Measurements from ENCODE around the gene HDAC7.

Gene HDAC7

DNA sequence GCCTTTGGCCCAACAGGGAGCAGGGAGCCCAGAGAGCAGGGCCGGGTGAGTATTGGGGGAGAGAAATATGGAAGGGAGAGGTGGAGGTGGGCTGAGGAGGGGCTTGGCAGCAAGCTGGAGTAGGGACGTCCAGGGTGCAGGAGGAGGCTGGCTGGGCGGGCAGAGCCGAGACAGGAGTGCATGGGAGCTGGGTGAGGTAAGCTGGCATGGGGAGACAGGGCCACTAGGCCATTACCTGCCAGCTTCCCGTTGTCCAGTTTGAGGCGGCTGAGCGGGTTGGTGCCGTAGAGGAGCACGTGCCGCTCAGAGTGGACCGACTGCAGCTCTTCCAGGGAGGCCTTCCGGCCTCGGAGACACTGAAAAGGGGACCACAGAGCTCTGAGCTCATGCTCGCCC lies 28.4 kb downstream of the HDAC7 start:
- DNase-seq: no peak

- no peak for DNase-seq
These were observed 28.9 kb downstream of the HDAC7 start for GRCh38 chr12:47790676-47791350.

GRCh38 chr12:47789712-47790489 lies 29.8 kb downstream of the HDAC7 start:
- no peak for DNase-seq

DNA sequence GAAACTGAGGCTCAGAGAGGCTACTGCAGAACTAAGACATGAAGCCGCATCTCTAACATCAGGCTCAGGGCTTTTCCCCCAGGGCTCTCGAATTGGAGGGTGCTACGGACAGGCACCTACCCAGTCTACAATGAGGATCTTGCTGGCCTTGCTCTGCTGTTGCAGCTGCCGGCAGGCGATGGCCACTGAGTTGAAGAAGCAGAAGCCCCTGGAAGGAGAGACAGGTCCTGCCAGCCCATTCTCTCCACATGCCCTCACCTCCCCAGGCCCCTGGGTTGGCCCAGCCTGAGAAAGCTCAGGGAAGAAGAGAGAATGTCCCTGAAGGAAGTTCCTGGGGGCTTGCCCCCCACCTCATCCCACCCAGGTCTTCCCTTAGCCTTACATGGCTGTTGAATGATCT lies 30.6 kb downstream of the HDAC7 start:
- DNase-seq: no peak

GRCh38 chr12:47787596-47788319 lies 31.9 kb downstream of the HDAC7 start:
- no peak for DNase-seq

GRCh38 chr12:47786662-47787280 lies 32.9 kb downstream of the HDAC7 start:
- DNase-seq: no peak

DNA sequence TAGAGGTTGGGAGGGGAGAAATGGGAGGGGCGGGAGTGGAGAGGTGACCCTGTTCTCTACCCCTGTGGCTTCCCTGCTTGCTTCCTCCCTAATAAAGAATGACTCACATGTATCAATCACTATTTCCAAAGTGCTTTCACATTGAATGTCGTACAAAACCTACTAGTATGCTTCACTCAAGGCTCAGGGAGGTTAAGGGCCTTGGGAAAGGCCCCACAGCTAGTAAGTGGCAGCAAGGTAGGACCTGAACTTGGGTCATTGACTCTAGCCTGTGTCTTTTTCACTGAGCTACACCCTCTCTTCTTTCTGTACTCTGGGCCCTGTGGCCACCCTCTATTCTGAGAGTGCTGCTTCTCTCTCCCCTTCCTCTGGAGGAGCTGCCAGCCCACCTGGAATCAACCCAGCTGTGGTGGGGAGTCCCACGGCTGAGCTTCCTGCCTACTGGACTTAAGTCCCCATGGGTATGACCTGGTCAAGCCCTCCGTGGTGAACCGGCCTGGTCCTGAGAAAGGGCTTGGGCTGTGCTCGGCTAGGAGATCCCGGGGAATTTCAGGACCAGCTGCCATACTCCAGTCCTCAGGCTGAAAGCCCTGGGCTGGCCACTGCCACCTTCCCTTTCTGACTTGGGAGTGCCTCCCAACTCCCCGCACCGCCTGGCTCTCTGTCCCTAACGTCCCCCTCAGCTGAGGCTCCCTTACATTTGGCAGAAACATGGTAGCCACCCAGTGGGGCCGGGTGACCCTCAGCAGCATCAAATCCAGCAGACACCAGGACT lies 33.6 kb downstream of the HDAC7 start:
- no peak for DNase-seq

DNA sequence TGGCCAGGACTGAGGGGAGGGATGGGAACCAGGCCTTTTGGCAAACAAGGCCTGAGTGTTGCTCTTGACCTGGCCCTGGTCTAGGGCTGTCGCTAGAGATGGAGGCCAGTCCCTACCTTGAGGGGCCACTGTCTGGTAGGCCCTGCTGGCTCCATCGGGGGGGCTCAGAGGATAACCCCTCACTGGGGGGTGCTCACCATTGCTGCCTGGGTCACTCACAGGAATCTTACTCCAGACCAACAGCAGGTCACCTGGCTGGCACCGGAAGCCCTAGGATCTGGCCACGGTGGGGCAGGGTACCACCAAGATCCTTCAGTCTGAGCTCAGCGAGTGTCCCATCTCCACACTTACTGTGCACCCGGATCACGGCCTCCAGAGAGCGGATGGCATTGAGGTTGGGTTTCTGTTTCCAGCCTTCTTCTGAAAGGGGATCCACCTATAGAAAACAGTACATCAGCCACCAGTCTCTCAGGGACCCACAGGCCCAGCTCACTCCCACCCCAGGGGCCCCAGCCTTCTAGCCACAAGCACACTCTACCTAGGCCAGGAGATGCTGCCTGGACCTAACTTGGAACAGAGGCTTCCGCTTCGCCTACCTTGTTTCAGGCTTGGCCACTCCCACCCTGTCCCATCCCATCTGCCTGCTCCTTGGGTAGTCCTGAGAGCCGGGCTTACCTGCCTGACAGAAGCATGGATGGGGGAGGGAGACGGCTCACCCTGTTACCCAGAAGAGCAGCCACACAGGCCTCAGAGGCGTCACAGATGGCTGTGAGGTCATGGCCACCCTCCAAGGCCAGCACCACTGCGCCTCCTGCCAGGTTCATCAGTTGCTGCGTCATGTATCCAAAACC lies 34.4 kb downstream of the HDAC7 start:
- DNase-seq: no peak

DNA sequence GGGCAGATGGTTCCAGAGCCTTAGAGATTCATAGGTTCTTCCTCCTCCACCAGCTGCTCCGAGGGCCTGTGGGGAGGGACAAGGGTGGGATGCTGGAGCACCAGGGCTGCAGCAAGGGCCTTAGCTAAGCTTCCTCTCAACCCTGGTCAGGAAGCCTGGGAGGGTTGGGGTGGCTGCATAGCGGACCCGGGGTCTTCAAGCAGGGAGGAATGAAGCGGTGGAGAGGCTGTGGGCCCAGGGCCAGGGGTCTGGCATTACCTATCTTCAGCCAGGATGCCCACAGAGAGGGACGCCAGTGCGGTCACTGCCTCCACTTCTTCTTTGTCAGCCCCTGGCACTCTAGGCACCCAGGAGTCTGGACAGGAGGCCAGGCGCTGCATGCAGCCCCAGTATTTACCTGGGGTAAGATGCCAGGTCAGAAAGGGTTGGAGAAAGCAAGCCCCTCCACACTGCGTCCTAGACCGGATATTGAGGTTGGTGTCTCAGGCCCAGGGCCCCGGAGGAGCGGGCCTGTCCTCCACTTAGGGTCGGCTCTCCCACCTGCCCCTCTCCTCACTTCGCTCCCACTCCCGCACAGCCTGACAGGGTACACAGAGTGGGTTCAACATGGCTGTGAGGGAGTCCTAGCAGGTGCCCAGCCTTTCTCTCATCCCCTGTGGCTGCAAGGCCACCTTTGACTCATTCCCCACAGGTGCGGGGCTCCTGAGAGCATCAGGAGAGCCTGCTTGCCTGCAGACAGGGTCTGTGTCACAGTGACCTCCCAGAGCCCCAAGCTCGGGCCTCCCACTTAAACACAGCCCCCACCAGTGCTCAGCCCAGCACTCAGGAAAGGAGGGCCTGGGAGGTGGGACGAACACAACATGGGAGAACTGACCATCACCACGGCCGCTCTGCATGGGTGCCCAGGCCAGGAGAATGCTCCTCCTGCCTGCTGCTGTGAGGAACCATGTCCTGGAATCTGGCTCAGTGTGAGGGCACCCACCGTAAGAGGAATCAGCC lies 35.6 kb downstream of the HDAC7 start:
- DNase-seq: no peak

GRCh38 chr12:47783024-47783755 lies 36.5 kb downstream of the HDAC7 start:
- no peak for DNase-seq

GRCh38 chr12:47782372-47782770 lies 37.3 kb downstream of the HDAC7 start:
- DNase-seq: no peak

GRCh38 chr12:47781479-47782371 lies 38.0 kb downstream of the HDAC7 start:
- DNase-seq: no peak

DNA sequence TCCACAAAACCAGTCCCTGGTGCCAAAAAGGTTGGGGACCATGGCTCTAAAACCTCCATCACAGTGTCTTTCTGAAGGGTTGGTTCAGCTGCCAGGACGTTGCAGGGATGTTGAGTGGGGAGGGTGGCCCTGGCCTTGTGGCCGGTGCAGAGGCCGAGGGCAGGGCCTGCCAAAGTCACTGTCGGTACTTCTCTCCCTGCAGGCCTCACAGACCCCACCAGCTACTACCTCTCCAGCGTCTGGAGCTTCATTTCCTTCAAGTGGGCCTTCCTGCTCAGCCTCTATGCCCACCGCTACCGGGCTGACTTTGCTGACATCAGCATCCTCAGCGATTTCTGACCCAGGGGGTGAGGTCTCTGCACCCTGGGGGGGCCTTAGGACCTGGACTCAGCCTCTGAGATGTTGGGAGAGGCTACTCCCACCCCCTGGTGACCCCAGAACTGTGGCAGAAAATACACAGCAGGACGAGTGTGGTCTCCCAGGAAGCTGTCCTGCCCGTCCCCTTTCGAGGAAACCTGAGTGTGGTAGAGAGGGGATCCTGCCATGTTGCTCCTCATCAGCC lies 39.7 kb downstream of the HDAC7 start:
- no peak for DNase-seq

DNA sequence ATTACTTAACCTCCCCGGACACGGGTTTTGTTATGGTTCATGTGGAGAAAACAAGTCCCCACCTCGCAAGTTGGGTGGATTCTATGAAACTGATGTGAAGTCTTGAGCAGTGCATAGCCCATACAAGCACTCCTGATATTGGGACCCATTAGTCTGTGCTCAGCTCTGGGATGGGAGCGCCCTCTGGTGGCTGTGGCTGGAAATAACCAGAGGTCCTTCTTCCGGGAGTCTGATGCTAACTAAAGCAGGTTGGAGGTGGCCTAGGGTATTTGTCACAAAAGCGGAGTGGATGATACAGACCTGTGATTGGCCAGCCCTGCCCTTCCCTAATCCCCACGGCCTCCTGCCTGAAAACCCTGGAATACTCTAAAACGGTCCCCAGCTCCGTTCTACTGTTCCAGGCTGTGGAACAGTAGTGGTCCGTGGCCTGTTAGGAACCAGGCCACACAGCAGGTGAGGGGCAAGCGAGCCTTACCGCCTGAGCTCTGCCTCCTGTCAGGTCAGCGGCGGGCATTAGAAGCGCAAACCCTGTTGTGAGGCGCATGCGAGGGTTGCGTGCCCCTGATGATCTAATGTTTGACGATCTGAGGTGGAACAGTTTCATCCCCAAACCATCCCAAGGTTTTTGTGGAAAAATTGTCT lies 40.3 kb downstream of the HDAC7 start:
- DNase-seq: peak; percentile 64 to 76

DNA sequence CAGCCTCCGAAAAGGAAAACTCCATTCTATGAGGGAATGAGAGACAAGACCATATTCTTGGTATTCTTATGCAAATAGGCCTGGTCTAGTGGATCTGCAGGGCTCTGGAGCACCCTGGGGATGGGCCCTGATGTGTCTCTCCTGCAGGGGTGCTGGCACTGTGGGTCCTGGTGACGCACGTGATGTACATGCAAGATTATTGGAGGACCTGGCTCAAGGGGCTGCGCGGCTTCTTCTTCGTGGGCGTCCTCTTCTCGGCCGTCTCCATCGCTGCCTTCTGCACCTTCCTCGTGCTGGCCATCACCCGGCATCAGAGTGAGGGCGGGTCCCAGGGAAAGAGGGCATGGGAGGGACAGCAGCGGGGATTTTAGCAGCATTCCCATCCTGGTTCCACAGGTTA lies 40.8 kb downstream of the HDAC7 start:
- no peak for DNase-seq

DNA sequence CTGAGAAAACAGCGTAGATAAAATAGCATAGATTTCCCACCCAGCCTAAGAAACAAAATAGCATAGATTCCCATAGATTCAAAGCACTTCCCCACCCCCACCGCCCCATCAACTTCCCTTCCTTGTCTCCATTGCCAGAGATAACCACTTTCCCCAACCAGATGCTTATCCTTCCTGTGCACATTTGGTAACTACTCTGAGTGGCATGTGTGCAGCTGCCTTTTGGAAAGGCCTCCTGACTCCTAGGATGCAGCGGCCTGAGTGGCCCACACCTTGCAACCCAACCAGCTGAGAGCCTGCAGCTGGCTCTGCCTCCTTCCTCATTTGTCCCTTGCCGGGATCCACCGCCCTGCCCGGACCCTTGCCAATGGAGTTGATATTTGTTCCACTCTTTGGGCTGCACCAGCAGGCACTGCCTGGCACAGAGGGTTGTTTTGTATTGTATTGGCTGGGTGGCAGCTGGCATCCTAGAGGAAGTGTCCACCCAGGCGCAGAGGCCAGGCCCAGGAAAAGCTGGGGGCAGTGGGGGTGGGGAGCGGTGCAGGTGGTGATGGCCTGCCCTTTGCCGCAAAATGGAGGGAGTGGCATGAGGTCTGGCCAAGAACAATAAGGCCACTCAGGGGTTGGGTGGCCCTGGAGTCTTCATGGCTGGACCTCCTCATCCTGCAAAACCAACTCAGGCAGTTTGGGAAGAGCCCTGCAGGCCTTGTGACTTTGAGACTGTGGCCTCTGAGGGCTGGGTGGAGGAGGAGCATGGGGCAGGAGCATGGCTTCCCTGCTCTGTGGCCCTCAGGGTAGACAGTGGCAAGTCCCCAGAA lies 41.8 kb downstream of the HDAC7 start:
- DNase-seq: peak; percentile 62 to 68

DNA sequence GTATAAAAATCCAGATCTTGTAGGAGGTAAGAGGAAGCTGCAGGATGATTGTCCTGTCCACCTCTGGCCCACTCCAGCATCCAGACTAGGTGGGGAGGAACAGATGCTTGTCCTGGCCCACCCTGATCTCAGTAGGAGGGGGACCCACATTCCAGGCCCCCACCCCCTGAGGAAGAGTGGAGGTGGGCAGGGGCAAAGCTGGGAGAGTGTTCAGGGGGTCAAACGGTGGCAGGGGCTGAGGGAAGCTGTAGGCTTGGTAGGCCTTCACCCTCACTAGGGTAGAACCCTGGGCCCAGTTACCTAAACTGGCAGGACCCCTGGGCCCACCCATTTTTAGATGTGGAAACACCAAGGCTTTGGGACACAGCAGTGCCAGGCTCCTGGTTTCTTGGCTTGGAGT lies 42.6 kb downstream of the HDAC7 start:
- DNase-seq: no peak

All from AML-193 (cell line).